ENCODE results near the gene TTLL13.

Gene TTLL13

GRCh38 chr15:90234096-90234988, 15.0 kb upstream of the TTLL13 start, which contains the start of gene GDPGP1:
GDPGP1 (plus strand) TSS chr15:90234209; CDS start chr15:90240909, 6,700 bp downstream.
- H3K4me1 ChIP-seq = peaks cover 0 to 41% (median 25%) of the 10 kb centered on the region in 4 donors
- H3K36me3 ChIP-seq = peaks cover 10 to 57% (median 30%) of the 10 kb centered on the region in 3 donors
- DNase-seq = no peak
- intact Hi-C loops (cut with DNase I; ENCODE audit: low total_unique reads) = no loop called here
- no peak for TF ChIP-seq CTCF (IDR thresholded peaks at IDR 0.05)
- peak within 1 kb of the TSS; percentile 92 to 96 for H3K27ac ChIP-seq
- H3K9me3 ChIP-seq = no peaks in the 10 kb centered on the region
- H3K27me3 ChIP-seq = no peaks in the 10 kb centered on the region
- peak within 1 kb of the TSS; percentile 80 to 97 for H3K4me3 ChIP-seq

- TF ChIP-seq CTCF (IDR thresholded peaks at IDR 0.05) = no peak
- Histone ChIP-seq H3K4me1 (peaks cover 0 to 7% (median 3%) of the 10 kb centered on the region in 4 donors), H3K4me3 (no peak overlapping the region), H3K27ac (no peak overlapping the region), H3K36me3 (peaks cover 4 to 66% (median 20%) of the 10 kb centered on the region in 3 donors), H3K9me3 (no peaks in the 10 kb centered on the region), H3K27me3 (no peaks in the 10 kb centered on the region)
- intact Hi-C loops (cut with DNase I; ENCODE audit: low total_unique reads) = no loop called here
- DNase-seq = no peak
These were observed 10.0 kb upstream of the TTLL13 start for GRCh38 chr15:90239371-90239770.

- H3K4me1 ChIP-seq = no peaks in the 10 kb centered on the region
- DNase-seq = no peak
- TF ChIP-seq CTCF (IDR thresholded peaks at IDR 0.05) = no peak
- no peaks in the 10 kb centered on the region for H3K27me3 ChIP-seq
- no peak overlapping the region for H3K27ac ChIP-seq
- intact Hi-C loops (cut with DNase I; ENCODE audit: low total_unique reads) = no loop called here
- no peaks in the 10 kb centered on the region for H3K9me3 ChIP-seq
- no peak overlapping the region for H3K4me3 ChIP-seq
- peaks cover 4 to 65% (median 20%) of the 10 kb centered on the region in 3 donors for H3K36me3 ChIP-seq
These were observed 8.5 kb upstream of the TTLL13 start for GRCh38 chr15:90240856-90241255.

- Histone ChIP-seq H3K9me3 (no peaks in the 10 kb centered on the region), H3K4me3 (no peak overlapping the region), H3K36me3 (peaks cover 4 to 58% (median 20%) of the 10 kb centered on the region in 3 donors), H3K27me3 (no peaks in the 10 kb centered on the region), H3K27ac (no peak overlapping the region), H3K4me1 (no peaks in the 10 kb centered on the region)
- DNase-seq = no peak
- TF ChIP-seq CTCF (IDR thresholded peaks at IDR 0.05) = no peak
- intact Hi-C loops (cut with DNase I; ENCODE audit: low total_unique reads) = no loop called here
These were observed 7.8 kb upstream of the TTLL13 start for GRCh38 chr15:90241343-90242192.

GRCh38 chr15:90243943-90244639, 5.3 kb upstream of the TTLL13 start:
- intact Hi-C loops (cut with DNase I; ENCODE audit: low total_unique reads) = no loop called here
- no peak for TF ChIP-seq CTCF (IDR thresholded peaks at IDR 0.05)
- Histone ChIP-seq H3K9me3 (no peaks in the 10 kb centered on the region), H3K4me1 (peaks cover 0 to 3% (median under 1%) of the 10 kb centered on the region in 4 donors), H3K27me3 (no peaks in the 10 kb centered on the region), H3K27ac (no peak overlapping the region), H3K36me3 (peaks cover 0 to 34% (median 11%) of the 10 kb centered on the region in 3 donors), H3K4me3 (no peak overlapping the region)
- DNase-seq = no peak
